MM.1S (cell line): ENCODE data around the gene FZR1.

Experiments
- DNase-seq: peaks from one replicate; pipeline ENCODE4 v3.0.0-alpha.2; 2015
- H2AFZ ChIP-seq: fragments of 300-600 bp; sonication (generic); 2 replicates; pipeline ENCODE4 v1.6.0; 2016; ENCODE audit warnings: antibody characterized with exemption, low read length
- H3F3A ChIP-seq: fragments of 300-600 bp; sonication (generic); 2 replicates; pipeline ENCODE4 v1.6.1; 2016; ENCODE audit warnings: mild to moderate bottlenecking, antibody characterized with exemption, low read length, moderate library complexity, mixed read lengths; ENCODE audit not compliant: insufficient read depth
- H3K27ac ChIP-seq: fragments of 300-600 bp; sonication (generic); 2 replicates; pipeline ENCODE4 v1.5.1; 2016; ENCODE audit warnings: mild to moderate bottlenecking, low read length
- H3K27me3 ChIP-seq: fragments of 300-600 bp; sonication (generic); replicated peaks from 2 replicates; pipeline ENCODE4 v1.6.0; 2016; ENCODE audit warnings: low read length; ENCODE audit not compliant: insufficient read depth
- H3K36me3 ChIP-seq: fragments of 300-600 bp; sonication (generic); replicated peaks from 2 replicates; pipeline ENCODE4 v1.6.1; 2016; ENCODE audit warnings: mild to moderate bottlenecking, low read length, mixed read lengths; ENCODE audit not compliant: insufficient read depth
- H3K4me1 ChIP-seq: fragments of 300-600 bp; sonication (generic); 2 replicates; pipeline ENCODE4 v1.6.1; 2016; ENCODE audit warnings: low read length, mixed read lengths
- H3K4me2 ChIP-seq: fragments of 300-600 bp; sonication (generic); 2 replicates; pipeline ENCODE4 v1.6.0; 2016; ENCODE audit warnings: low read depth, low read length
- H3K4me3 ChIP-seq: fragments of 300-600 bp; sonication (generic); 2 replicates; pipeline ENCODE4 v1.5.1; 2016; ENCODE audit warnings: low read length, mixed read lengths
- H3K79me2 ChIP-seq: fragments of 300-600 bp; sonication (generic); 2 replicates; pipeline ENCODE4 v1.6.1; 2016; ENCODE audit warnings: mixed run types, low read length, mixed read lengths
- H3K9ac ChIP-seq: fragments of 300-600 bp; sonication (generic); 2 replicates; pipeline ENCODE4 v1.6.1; 2016; ENCODE audit warnings: low read length, mixed read lengths
- H3K9me2 ChIP-seq: fragments of 300-600 bp; sonication (generic); replicated peaks from 2 replicates; pipeline ENCODE4 v1.6.1; 2016; ENCODE audit warnings: mild to moderate bottlenecking, low read length, mixed read lengths; ENCODE audit not compliant: insufficient read depth
- H3K9me3 ChIP-seq: fragments of 300-600 bp; sonication (generic); replicated peaks from 2 replicates; pipeline ENCODE4 v1.6.1; 2016; ENCODE audit warnings: mild to moderate bottlenecking, low read length, mixed read lengths; ENCODE audit not compliant: insufficient read depth
- H4K20me1 ChIP-seq: fragments of 300-600 bp; sonication (generic); 2 replicates; pipeline ENCODE4 v1.6.1; 2016; ENCODE audit warnings: mild to moderate bottlenecking, low read length, moderate library complexity, mixed read lengths; ENCODE audit not compliant: insufficient read depth
- EZH2 ChIP-seq: fragments of 300-600 bp; sonication (generic); optimal IDR thresholded peaks from 2 replicates; pipeline ENCODE3; 2017; ENCODE audit warnings: low read depth, mild to moderate bottlenecking, antibody characterized with exemption, low read length, mixed read lengths
- EZH2phosphoT487 ChIP-seq: fragments of 300-600 bp; sonication (generic); IDR thresholded peaks from 2 replicates; pipeline ENCODE4 v1.6.1; 2018; ENCODE audit warnings: antibody characterized with exemption, low read length
- TF ChIP-seq, protein P1 (sequence below): fragments of 300-600 bp; sonication (generic); IDR thresholded peaks from 2 replicates; pipeline ENCODE4 v1.5.1; 2016; ENCODE audit warnings: antibody characterized with exemption, low read length, mixed read lengths

FZR1 gene

DNA sequence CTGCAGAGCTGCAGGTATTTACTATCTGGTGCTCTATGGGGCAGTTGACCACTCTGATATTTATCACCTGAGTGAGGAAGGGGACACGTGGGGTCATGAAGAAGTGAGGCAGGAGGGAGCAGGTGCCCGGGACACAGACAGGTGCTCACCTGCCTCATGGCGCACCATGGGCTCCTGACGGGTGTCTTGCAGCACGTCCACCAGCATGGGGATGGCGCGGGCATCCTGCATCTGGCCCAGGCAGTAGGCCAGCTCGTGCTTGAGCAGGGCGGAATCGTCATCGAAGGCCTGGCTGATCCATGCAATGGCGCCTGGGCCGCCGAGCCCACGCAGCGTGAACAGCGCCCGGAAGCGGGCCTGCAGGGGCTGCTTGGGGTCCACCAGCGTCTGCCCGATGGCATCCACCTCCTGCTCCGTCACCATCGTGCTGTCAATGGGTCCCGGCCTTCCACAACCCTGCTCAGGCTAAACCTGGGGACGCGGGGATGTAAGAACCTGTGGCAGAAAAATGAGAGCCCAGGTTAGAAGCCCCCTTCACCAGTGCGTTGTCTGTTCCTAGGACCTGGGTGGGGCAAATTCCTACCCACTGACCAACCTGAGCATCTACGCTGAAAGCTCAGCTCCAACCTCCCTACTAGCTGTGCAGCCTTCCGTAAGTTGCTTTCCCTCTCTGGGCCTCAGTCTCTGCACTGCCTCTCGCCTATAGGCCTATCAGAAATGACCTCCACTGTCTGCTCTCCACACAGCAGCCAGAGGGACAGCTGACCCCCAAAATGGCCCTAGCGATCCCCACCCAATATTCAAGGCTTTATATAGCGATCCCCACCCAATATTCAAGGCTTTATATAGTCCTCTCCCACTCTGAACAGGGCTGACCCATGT lies 9.5 kb upstream of the FZR1 start:
- no peak overlapping the region for H2AFZ ChIP-seq
- TF ChIP-seq EZH2 (no peak), EZH2phosphoT487 (no peak)
- TF ChIP-seq, protein P1, sequence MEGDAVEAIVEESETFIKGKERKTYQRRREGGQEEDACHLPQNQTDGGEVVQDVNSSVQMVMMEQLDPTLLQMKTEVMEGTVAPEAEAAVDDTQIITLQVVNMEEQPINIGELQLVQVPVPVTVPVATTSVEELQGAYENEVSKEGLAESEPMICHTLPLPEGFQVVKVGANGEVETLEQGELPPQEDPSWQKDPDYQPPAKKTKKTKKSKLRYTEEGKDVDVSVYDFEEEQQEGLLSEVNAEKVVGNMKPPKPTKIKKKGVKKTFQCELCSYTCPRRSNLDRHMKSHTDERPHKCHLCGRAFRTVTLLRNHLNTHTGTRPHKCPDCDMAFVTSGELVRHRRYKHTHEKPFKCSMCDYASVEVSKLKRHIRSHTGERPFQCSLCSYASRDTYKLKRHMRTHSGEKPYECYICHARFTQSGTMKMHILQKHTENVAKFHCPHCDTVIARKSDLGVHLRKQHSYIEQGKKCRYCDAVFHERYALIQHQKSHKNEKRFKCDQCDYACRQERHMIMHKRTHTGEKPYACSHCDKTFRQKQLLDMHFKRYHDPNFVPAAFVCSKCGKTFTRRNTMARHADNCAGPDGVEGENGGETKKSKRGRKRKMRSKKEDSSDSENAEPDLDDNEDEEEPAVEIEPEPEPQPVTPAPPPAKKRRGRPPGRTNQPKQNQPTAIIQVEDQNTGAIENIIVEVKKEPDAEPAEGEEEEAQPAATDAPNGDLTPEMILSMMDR = no peak
- H3K9me3 ChIP-seq = no peaks in the 10 kb centered on the region
- 0 out of 2 replicates have a peak, but pooled peaks cover 10% of the 10 kb centered on the region for H3K4me1 ChIP-seq
- no peaks in the 10 kb centered on the region for H3K27me3 ChIP-seq
- no peak overlapping the region for H3K4me3 ChIP-seq
- H3F3A ChIP-seq = no peaks in the 10 kb centered on the region
- 0 out of 2 replicates have a peak, but pooled peaks cover 3% of the 10 kb centered on the region for H3K36me3 ChIP-seq
- H4K20me1 ChIP-seq = no peaks in the 10 kb centered on the region; the same call in 1 of the 2 replicates
- DNase-seq = no peak
- H3K9ac ChIP-seq = no peak overlapping the region
- H3K79me2 ChIP-seq = peaks cover 42% of the 10 kb centered on the region
- H3K4me2 ChIP-seq = no peak overlapping the region
- no peak overlapping the region for H3K27ac ChIP-seq
- H3K9me2 ChIP-seq = no peaks in the 10 kb centered on the region

DNA sequence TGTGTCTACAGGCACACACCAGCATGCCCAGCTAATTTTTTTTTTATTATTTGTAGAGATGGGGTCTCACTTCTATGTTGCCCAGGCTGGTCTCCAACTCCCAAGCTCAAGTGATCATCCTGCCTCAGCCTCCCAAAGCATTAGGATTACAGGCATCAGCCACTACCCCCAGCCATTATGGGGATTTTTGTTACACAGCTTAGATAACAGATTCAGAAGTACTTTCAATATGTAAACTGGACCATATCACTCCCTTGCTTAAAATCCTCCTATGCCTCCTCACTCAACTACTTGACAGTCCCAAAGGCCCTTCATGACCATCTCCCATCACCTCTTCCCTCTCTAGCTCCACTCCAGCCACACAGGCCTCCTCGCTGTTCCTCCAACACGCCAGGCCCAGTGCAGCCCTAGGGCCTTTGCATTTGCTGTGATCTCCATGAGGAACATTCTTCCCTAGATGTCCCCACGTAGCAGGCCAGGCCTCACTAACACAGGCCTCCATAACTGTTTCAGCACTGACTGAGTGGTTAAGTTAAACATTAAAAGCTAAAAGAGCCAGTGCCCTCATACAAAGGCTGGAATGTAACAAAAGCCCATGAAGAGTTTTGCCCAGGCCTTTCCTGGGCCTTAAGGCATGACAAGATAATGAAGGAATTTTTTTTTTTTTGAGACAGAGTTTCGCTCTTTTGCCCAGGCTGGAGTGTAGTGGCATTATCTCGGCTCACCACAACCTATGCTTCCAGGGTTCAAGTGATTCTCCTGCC lies 8.2 kb upstream of the FZR1 start:
- TF ChIP-seq EZH2phosphoT487 (no peak), EZH2 (no peak)
- TF ChIP-seq, protein P1 = no peak
- H3F3A ChIP-seq = no peaks in the 10 kb centered on the region
- no peak for DNase-seq
- 0 out of 2 replicates have a peak, but pooled peaks cover 10% of the 10 kb centered on the region for H3K4me1 ChIP-seq
- H3K4me2 ChIP-seq = no peak overlapping the region
- no peaks in the 10 kb centered on the region for H3K9me3 ChIP-seq
- H3K27me3 ChIP-seq = no peaks in the 10 kb centered on the region
- H4K20me1 ChIP-seq = no peaks in the 10 kb centered on the region; the same call in 1 of the 2 replicates
- H3K9me2 ChIP-seq = no peaks in the 10 kb centered on the region
- no peak overlapping the region for H2AFZ ChIP-seq
- H3K36me3 ChIP-seq = 0 out of 2 replicates have a peak, but pooled peaks cover 3% of the 10 kb centered on the region
- no peak overlapping the region for H3K9ac ChIP-seq
- peaks cover 42% of the 10 kb centered on the region for H3K79me2 ChIP-seq
- H3K27ac ChIP-seq = no peak overlapping the region
- H3K4me3 ChIP-seq = no peak overlapping the region

DNA sequence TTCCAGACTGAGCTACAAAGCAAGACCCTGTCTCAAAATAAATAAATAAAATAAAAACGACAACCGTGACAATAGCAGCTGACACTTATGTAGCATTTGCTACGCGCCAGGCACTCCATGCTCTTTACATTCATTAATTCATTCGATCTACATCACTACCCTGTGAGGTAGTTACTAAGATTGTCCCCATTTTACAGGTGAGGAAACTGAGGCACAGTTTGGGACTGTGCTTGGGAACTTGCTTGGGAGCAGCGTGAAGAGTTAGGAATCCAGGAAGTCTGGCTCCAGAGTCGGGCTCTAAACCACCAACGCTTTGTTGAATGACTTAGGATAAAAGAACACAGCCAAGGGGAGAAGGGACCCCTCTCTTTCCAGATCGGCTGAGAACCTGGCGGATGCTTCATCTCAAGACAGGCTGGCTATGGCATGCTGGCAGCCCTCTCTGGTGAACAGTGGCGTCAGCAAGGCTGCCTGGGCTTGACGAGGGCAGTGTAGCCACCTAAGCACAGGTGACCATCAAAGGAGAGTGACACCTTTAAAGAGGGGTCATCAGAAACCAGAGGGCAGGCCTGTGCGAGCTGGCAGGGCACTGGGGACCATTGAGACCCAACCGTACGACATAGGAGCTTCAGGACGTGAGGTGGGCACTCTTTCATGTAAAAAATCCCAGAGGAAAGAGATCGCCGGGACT lies 6.2 kb upstream of the FZR1 start:
- Histone ChIP-seq H3K4me1 (0 out of 2 replicates have a peak, but pooled peaks cover 10% of the 10 kb centered on the region), H3F3A (no peaks in the 10 kb centered on the region), H3K27ac (peak overlapping the region; percentile 79), H3K9me2 (no peaks in the 10 kb centered on the region), H3K4me3 (peak overlapping the region; percentile 93), H3K9me3 (no peaks in the 10 kb centered on the region), H2AFZ (peak overlapping the region; percentile 69), H3K9ac (peak overlapping the region; percentile 89), H3K4me2 (peak overlapping the region; percentile 95), H3K36me3 (0 out of 2 replicates have a peak, but pooled peaks cover 3% of the 10 kb centered on the region), H3K79me2 (peaks cover 42% of the 10 kb centered on the region), H4K20me1 (no peaks in the 10 kb centered on the region), H3K27me3 (no peaks in the 10 kb centered on the region)
- peak; percentile 30 for DNase-seq
- TF ChIP-seq, protein P1 = no peak
- TF ChIP-seq EZH2 = no peak
- no peak for TF ChIP-seq EZH2phosphoT487
